Skeletal muscle tissue (tissue), 4 donors: ENCODE measurements around the gene SOX6. TPM values are rescaled to one million over a fixed set of nuclear protein-coding genes. Genes with fewer than 3 reads are reported as not detected.

ENCODE experiments used
- H3K27ac ChIP-seq: one replicate; pipeline ENCODE4 v1.7.0; 2013; ENCODE audit warnings: mild to moderate bottlenecking, low read depth, low read length, inconsistent platforms
- H3K27me3 ChIP-seq, 3 donors: one replicate each; pipeline ENCODE4 v1.7.0; 2013; ENCODE audit warnings: low read length in 3 of 3; ENCODE audit not compliant: control insufficient read depth in 3 of 3, insufficient read depth in 3 of 3
- H3K36me3 ChIP-seq, 3 donors: one replicate each; pipeline ENCODE4 v1.7.0; 2013; ENCODE audit warnings: low read length in 3 of 3; ENCODE audit not compliant: control insufficient read depth in 3 of 3, insufficient read depth in 3 of 3
- H3K4me1 ChIP-seq, 3 donors: one replicate each; pipeline ENCODE4 v1.7.0; 2013; ENCODE audit warnings: low read length in 3 of 3, mild to moderate bottlenecking in 3 of 3; ENCODE audit not compliant: control insufficient read depth in 3 of 3, insufficient read depth in 3 of 3
- H3K4me3 ChIP-seq, 3 donors: one replicate each; pipeline ENCODE4 v1.7.0; 2013; ENCODE audit warnings: low read length in 3 of 3
- H3K9ac ChIP-seq, 3 donors: one replicate each; pipeline ENCODE4 v1.7.0; 2013; ENCODE audit warnings: low read length in 3 of 3, mild to moderate bottlenecking in 3 of 3, moderate library complexity in 2 of 3, low read depth in 1 of 3
- H3K9me3 ChIP-seq, 3 donors: one replicate each; pipeline ENCODE4 v1.7.0; 2013; ENCODE audit warnings: low read length in 3 of 3; ENCODE audit not compliant: control insufficient read depth in 3 of 3
- total RNA-seq: library from RNA; depleted of rRNA; stranded (reverse); fragments of >200 nt; gene quantifications from one replicate; pipeline ENCODE4 v1.2.3, GENCODE V29; 2014
- donor health status: Osteomylitis.

Gene SOX6
- total RNA-seq, 1 donor from 2014 or later = 50.1 TPM

GRCh38 chr11:15972838-15973237 is 383.5 kb downstream of the SOX6 start:
- H3K36me3 ChIP-seq = no peaks in the 10 kb centered on the region
- peaks cover 16 to 20% (median 18%) of the 10 kb centered on the region in 3 donors for H3K4me1 ChIP-seq
- no peaks in the 10 kb centered on the region for H3K9me3 ChIP-seq
- no peak overlapping the region for H3K27ac ChIP-seq
- H3K4me3 ChIP-seq = no peak overlapping the region
- H3K9ac ChIP-seq = no peak overlapping the region
- H3K27me3 ChIP-seq = no peaks in the 10 kb centered on the region

DNA sequence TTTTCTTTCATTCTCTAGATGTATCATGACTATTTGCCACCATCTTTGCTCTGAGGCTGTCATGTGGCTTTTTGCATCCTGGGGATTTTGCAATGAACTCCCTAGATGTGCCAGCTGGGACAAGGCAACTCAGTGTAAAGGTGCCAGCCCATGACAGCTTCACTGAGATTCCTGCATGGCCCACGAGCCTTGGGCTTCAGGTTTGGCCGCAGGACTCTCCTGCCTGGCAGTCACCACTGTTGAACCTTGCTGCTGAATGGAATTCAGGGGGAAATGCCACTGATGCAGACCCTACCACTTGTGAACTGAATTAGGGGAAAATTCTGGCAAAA is 385.2 kb downstream of the SOX6 start:
- Histone ChIP-seq H3K9me3 (no peaks in the 10 kb centered on the region), H3K36me3 (no peaks in the 10 kb centered on the region), H3K9ac (no peak overlapping the region), H3K4me1 (peaks cover 22 to 29% (median 26%) of the 10 kb centered on the region in 3 donors), H3K27me3 (no peaks in the 10 kb centered on the region), H3K27ac (peak overlapping the region; percentile 91), H3K4me3 (no peak overlapping the region)

DNA sequence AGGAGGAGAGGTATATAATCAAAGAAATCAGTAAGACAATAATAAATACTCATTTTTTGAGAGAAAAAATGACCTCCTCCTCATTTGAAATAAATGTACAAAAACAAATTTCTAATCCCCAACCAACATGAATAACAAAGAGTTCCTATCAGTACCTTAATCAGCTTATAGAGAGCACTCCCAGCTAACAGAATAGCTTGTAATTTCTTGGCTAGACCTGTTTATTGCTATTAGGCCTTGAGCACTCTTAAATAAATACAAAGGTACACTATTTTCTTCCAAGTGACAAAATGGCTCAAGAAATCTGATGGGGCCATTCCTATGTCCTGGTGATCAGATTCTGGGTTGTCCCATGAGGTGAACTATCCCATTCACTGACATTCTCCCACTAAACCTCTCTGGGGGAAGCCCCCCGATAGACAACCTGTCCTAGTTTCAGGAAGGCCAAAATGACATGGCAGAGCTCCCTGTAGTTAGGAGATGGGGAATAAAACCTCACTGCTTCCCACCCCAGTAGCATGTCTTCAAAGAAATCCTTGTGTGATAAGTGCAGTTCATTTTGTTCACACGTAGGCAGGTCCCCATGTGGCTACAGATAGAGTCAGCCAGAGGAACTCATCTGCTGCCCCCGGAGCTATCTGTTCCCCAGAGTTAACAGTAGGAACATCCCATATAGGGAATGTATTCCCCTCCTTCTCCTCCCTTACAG is 385.7 kb downstream of the SOX6 start:
- Histone ChIP-seq H3K4me1 (peaks cover 22 to 34% (median 30%) of the 10 kb centered on the region in 3 donors), H3K27ac (peak overlapping the region; percentile 91), H3K4me3 (no peak overlapping the region), H3K27me3 (no peaks in the 10 kb centered on the region), H3K9ac (no peak overlapping the region), H3K9me3 (no peaks in the 10 kb centered on the region), H3K36me3 (no peaks in the 10 kb centered on the region)

GRCh38 chr11:15969701-15970329 is 386.5 kb downstream of the SOX6 start:
- peaks cover 22 to 40% (median 30%) of the 10 kb centered on the region in 3 donors for H3K4me1 ChIP-seq
- peak overlapping the region in 2 of 3 donors; percentile 30 to 60 for H3K9ac ChIP-seq
- H3K27me3 ChIP-seq = no peaks in the 10 kb centered on the region
- H3K9me3 ChIP-seq = no peaks in the 10 kb centered on the region
- peak overlapping the region; percentile 91 for H3K27ac ChIP-seq
- no peaks in the 10 kb centered on the region for H3K36me3 ChIP-seq
- peak overlapping the region; percentile 3 to 48 (median 46) for H3K4me3 ChIP-seq

GRCh38 chr11:15969281-15969680 is 387.1 kb downstream of the SOX6 start:
- H3K4me1 ChIP-seq = peaks cover 22 to 40% (median 30%) of the 10 kb centered on the region in 3 donors
- H3K9me3 ChIP-seq = no peaks in the 10 kb centered on the region
- peak overlapping the region; percentile 13 to 48 (median 46) for H3K4me3 ChIP-seq
- H3K36me3 ChIP-seq = no peaks in the 10 kb centered on the region
- H3K27me3 ChIP-seq = no peaks in the 10 kb centered on the region
- H3K9ac ChIP-seq = peak overlapping the region; percentile 60 to 80 (median 69)
- H3K27ac ChIP-seq = peak overlapping the region; percentile 91

- H3K27ac ChIP-seq = peak overlapping the region; percentile 91
- peak overlapping the region; percentile 2 to 48 (median 13) for H3K4me3 ChIP-seq
- peaks cover 22 to 40% (median 30%) of the 10 kb centered on the region in 3 donors for H3K4me1 ChIP-seq
- H3K36me3 ChIP-seq = no peaks in the 10 kb centered on the region
- H3K9me3 ChIP-seq = no peaks in the 10 kb centered on the region
- no peaks in the 10 kb centered on the region for H3K27me3 ChIP-seq
- peak overlapping the region; percentile 60 to 80 (median 69) for H3K9ac ChIP-seq
Measured at GRCh38 chr11:15968461-15969130, 387.8 kb downstream of the SOX6 start.

DNA sequence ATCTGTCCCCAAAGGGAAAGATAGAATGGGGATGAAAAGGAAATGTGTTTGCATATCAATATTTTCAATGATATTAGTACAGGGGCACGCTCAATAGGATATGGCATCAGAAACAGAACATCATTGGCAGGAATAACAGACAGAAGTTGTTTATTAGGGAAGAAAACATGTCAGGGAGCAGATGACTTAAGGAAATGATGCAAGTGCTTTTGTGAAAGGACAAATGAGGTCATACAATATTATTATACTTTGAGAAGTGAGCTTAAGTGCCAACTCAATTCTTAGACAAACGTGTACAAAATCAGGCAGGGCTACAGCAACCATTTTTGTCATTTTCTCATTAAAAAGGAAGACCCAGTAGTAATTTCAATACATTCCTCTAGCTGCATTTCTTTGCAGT is 388.4 kb downstream of the SOX6 start:
- H3K9me3 ChIP-seq = no peaks in the 10 kb centered on the region
- no peaks in the 10 kb centered on the region for H3K27me3 ChIP-seq
- no peaks in the 10 kb centered on the region for H3K36me3 ChIP-seq
- peaks cover 22 to 40% (median 30%) of the 10 kb centered on the region in 3 donors for H3K4me1 ChIP-seq
- peak overlapping the region; percentile 91 for H3K27ac ChIP-seq
- H3K4me3 ChIP-seq = peak overlapping the region; percentile 2 to 48 (median 13)
- peak overlapping the region; percentile 60 to 80 (median 69) for H3K9ac ChIP-seq

DNA sequence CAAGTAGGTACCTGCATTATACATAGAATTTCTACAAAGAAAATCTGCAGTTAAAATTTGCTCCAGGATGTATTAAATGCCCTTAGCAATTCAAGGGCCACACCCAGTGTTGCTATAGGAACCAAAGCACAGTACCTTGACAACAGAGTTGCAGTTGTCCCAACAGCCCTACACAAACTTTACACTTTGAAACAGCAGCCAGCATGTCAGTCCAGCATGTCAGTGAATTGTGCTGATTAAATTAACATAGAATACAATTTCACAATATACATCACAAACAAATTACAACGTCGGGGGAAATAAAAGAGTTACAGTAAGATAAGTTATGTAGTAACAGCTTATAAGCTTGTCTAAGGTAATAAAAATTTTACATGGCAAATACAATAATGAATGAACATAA is 389.2 kb downstream of the SOX6 start:
- H3K36me3 ChIP-seq = no peaks in the 10 kb centered on the region
- no peak overlapping the region for H3K9ac ChIP-seq
- H3K4me1 ChIP-seq = peaks cover 22 to 40% (median 30%) of the 10 kb centered on the region in 3 donors
- H3K27ac ChIP-seq = peak overlapping the region; percentile 40
- H3K27me3 ChIP-seq = no peaks in the 10 kb centered on the region
- H3K9me3 ChIP-seq = no peaks in the 10 kb centered on the region
- no peak overlapping the region for H3K4me3 ChIP-seq

GRCh38 chr11:15965562-15966250 is 390.6 kb downstream of the SOX6 start:
- Histone ChIP-seq H3K4me1 (peaks cover 22 to 33% (median 23%) of the 10 kb centered on the region in 3 donors), H3K9me3 (no peaks in the 10 kb centered on the region), H3K27me3 (no peaks in the 10 kb centered on the region), H3K36me3 (no peaks in the 10 kb centered on the region), H3K27ac (peak overlapping the region; percentile 49), H3K9ac (no peak overlapping the region), H3K4me3 (no peak overlapping the region)
